Endothelial cell (in vitro differentiated cells): ENCODE data around the gene IPO9. TPM values are rescaled to one million over a fixed set of nuclear protein-coding genes. Genes with fewer than 3 reads are reported as not detected.

Source experiments
- DNase-seq: peaks from one replicate; pipeline ENCODE4 v3.0.0; 2021; ENCODE audit warnings: low spot score
- H3K27ac Mint-ChIP-seq: one replicate; pipeline ENCODE4 v1.8.0; 2021; ENCODE audit warnings: mixed read lengths, inconsistent platforms; ENCODE audit not compliant: unreplicated experiment
- H3K27me3 Mint-ChIP-seq: one replicate; pipeline ENCODE4 v1.8.0; 2021; ENCODE audit warnings: mild to moderate bottlenecking, moderate library complexity, mixed read lengths, inconsistent platforms; ENCODE audit not compliant: unreplicated experiment
- H3K36me3 Mint-ChIP-seq: one replicate; pipeline ENCODE4 v1.8.0; 2021; ENCODE audit warnings: mild to moderate bottlenecking, low read depth, mixed read lengths, inconsistent platforms; ENCODE audit not compliant: unreplicated experiment
- H3K4me1 Mint-ChIP-seq: one replicate; pipeline ENCODE4 v1.8.0; 2021; ENCODE audit warnings: mild to moderate bottlenecking, mixed read lengths, inconsistent platforms; ENCODE audit not compliant: unreplicated experiment
- H3K4me3 Mint-ChIP-seq: one replicate; pipeline ENCODE4 v1.8.0; 2021; ENCODE audit warnings: mild to moderate bottlenecking, mixed read lengths, inconsistent platforms; ENCODE audit not compliant: unreplicated experiment
- H3K9me3 Mint-ChIP-seq: one replicate; pipeline ENCODE4 v1.8.0; 2021; ENCODE audit warnings: mixed read lengths, inconsistent platforms; ENCODE audit not compliant: unreplicated experiment
- total RNA-seq: library from RNA; stranded (reverse); fragmentation: NEBNext Ultra II Directional; extraction: Animal tissue kit (Norgen Biotek cat#: 25700); gene quantifications from one replicate; pipeline ENCODE4 v1.2.1, GENCODE V29; 2021; ENCODE audit not compliant: unreplicated experiment
- TF ChIP-seq, protein P1 (sequence below): fragments of 200-600 bp; sonication (generic); IDR thresholded peaks from one replicate; pipeline ENCODE4 v1.5.0; 2021; ENCODE audit warnings: antibody characterized with exemption; ENCODE audit not compliant: unreplicated experiment

IPO9 gene
- total RNA-seq, 1 donor from 2014 or later = 69.5 TPM

DNA sequence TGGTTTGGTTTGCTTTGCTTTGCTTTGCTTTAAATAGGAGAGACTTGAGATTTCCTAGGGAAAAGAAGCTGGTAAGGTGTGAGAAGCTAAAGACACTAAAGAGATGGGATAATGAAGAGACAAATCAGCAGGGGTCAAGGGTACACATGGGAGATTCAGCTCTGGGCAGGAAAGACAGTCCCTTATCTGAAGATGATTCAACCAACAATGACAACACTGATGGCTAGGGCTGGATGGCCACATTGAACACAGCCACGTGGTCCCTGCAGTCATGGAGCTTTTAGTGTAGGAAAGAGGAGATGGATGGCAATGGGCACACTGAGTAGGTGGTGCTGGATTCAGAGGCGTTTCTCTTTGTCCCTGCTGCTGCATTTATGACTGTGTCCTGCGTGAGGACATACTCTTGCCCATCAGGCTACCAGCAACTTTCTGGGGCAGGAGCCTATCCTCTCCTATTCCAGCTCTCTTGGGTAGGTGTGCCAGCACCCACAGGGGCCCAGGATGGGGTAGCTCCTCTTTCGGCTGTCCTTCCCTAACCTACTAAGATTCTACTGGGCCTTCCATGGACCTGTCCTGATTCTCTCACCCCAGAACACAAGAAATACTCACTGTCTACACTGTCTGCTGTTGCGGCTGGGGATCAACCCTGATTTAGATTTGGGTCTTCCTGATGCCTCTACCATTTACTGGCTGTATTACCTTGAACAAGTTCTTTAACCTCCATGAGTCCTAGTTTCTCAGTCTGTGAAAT is 58.3 kb downstream of the IPO9 start:
- no peaks in the 10 kb centered on the region for H3K9me3 Mint-ChIP-seq
- TF ChIP-seq, protein P1, sequence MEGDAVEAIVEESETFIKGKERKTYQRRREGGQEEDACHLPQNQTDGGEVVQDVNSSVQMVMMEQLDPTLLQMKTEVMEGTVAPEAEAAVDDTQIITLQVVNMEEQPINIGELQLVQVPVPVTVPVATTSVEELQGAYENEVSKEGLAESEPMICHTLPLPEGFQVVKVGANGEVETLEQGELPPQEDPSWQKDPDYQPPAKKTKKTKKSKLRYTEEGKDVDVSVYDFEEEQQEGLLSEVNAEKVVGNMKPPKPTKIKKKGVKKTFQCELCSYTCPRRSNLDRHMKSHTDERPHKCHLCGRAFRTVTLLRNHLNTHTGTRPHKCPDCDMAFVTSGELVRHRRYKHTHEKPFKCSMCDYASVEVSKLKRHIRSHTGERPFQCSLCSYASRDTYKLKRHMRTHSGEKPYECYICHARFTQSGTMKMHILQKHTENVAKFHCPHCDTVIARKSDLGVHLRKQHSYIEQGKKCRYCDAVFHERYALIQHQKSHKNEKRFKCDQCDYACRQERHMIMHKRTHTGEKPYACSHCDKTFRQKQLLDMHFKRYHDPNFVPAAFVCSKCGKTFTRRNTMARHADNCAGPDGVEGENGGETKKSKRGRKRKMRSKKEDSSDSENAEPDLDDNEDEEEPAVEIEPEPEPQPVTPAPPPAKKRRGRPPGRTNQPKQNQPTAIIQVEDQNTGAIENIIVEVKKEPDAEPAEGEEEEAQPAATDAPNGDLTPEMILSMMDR = no peak
- no peak for DNase-seq
- H3K4me1 Mint-ChIP-seq = no peaks in the 10 kb centered on the region
- H3K4me3 Mint-ChIP-seq = no peak overlapping the region
- peaks cover 25% of the 10 kb centered on the region for H3K27me3 Mint-ChIP-seq
- H3K27ac Mint-ChIP-seq = no peak overlapping the region
- H3K36me3 Mint-ChIP-seq = peaks cover 5% of the 10 kb centered on the region

DNA sequence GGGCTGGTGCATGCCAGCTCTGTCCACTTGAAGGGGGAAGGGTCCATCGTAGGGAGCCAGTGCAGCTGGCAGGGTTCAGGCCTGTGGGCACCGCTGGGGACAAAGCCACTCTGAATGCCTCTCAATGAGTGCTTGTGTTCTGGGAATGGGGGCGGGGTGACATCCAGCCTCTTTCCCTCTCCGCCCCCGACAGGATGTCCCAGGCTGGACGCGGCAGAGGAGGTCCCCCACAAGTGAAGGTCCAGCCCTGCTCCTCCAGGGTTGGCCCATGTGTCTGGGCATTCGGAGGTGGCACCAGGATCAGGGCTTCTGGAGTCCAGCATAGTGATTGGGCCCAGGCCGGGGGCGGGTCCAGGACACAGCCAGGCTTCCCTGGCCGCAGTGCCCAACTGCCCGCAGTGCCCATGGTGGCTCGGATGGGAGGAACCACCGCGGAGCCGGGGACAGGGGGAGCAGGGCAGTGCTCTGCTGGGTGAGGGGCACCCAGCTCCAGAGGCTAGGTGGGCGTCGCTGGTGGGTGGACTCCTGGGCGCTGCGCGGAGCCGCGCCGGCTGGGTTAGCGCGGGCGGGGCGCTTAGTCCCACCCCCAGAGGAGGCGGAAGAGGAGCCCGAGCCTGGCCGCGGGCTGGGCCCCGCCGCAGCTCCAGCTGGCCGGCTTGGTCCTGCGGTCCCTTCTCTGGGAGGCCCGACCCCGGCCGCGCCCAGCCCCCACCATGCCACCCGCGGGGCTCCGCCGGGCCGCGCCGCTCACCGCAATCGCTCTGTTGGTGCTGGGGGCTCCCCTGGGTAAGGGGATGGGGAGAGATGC is 59.5 kb downstream of the IPO9 start, which contains the start of gene SHISA4:
SHISA4 (plus strand) TSS at position 617 of the 808 bp plus-strand sequence; CDS start at position 714, 97 bp downstream.
- no peak within 1 kb of the TSS for H3K27ac Mint-ChIP-seq
- no peaks in the 10 kb centered on the region for H3K4me1 Mint-ChIP-seq
- peaks cover 25% of the 10 kb centered on the region for H3K27me3 Mint-ChIP-seq
- H3K4me3 Mint-ChIP-seq = peak within 1 kb of the TSS; percentile 62
- peaks cover 5% of the 10 kb centered on the region for H3K36me3 Mint-ChIP-seq
- DNase-seq = peak; percentile 21
- TF ChIP-seq, protein P1 = no peak
- H3K9me3 Mint-ChIP-seq = no peaks in the 10 kb centered on the region

DNA sequence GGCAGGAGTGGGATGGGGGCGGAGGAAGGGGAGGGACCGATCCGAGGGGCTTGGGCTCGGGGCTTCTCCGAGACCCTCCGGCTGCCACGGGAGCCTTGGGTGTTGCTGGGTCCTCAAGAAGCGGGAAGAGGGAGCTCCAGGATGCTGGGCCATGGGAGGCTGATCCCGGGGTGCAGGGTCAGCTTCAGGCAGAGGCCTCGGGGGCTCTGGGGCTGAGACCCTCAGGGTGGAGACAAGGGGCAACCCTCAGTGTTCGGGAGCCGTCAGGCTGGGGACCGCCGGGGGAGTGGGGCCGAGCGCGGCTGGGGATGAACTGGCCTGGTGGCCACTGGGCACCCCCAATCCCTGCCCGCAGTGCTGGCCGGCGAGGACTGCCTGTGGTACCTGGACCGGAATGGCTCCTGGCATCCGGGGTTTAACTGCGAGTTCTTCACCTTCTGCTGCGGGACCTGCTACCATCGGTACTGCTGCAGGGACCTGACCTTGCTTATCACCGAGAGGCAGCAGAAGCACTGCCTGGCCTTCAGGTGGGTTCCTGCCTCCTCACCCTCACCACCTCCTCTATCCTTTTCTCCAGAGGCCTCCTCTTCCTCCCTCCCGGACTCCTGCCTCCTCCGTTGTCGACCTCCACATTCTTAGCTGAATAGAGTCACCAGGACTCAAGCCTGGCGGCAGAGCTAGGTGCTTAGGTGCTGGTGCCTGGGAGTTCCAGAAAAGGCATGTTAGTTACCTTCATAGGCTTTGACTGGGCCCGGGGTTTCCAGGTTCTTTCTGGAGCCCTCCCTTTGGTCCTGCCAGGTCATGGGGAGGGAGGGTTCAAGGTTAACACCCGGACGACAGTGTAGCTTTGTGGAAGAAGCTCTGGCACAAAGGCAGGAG is 60.4 kb downstream of the IPO9 start:
- no peak for DNase-seq
- peaks cover 5% of the 10 kb centered on the region for H3K36me3 Mint-ChIP-seq
- TF ChIP-seq, protein P1 = no peak
- H3K27me3 Mint-ChIP-seq = peaks cover 28% of the 10 kb centered on the region
- peak overlapping the region; percentile 56 for H3K4me3 Mint-ChIP-seq
- no peaks in the 10 kb centered on the region for H3K4me1 Mint-ChIP-seq
- no peaks in the 10 kb centered on the region for H3K9me3 Mint-ChIP-seq
- no peak overlapping the region for H3K27ac Mint-ChIP-seq

DNA sequence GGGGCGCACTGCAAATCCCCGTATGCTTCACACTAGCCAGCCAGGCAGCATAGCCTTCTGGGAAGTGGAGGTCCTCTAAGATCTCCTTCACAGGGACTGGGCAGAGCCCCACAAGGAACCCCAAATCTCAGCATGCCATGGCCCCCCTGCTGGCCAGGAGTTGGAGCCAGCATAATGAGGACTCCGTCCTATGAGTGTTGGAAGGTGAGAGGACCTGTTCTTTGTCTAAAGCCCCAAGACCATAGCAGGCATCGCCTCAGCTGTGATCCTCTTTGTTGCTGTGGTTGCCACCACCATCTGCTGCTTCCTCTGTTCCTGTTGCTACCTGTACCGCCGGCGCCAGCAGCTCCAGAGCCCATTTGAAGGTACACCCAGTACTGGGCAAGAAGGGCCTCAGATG is 61.3 kb downstream of the IPO9 start:
- H3K4me1 Mint-ChIP-seq = no peaks in the 10 kb centered on the region
- H3K4me3 Mint-ChIP-seq = peak overlapping the region; percentile 40
- no peaks in the 10 kb centered on the region for H3K9me3 Mint-ChIP-seq
- H3K27ac Mint-ChIP-seq = no peak overlapping the region
- H3K27me3 Mint-ChIP-seq = peaks cover 27% of the 10 kb centered on the region
- DNase-seq = no peak
- H3K36me3 Mint-ChIP-seq = peaks cover 5% of the 10 kb centered on the region
- TF ChIP-seq, protein P1 = no peak
